Endothelial cell of hepatic sinusoid (primary cell): ENCODE results near the gene LTBP2.
"Not testable (repeated sequence)": the region's sequence is repeated elsewhere in the genome, so short reads cannot be mapped to it uniquely, and the experiment has no call there.

ENCODE experiments used
- in situ Hi-C: cut with HindIII; loops from 2 replicates; pipeline ENCODE4 v1.10.0; 2017; ENCODE audit warnings: low sequenced_read_pairs

LTBP2 gene

GRCh38 chr14:74538411-74539391 is 73.3 kb downstream of the LTBP2 start:
- in situ Hi-C loops: no loop called here

DNA sequence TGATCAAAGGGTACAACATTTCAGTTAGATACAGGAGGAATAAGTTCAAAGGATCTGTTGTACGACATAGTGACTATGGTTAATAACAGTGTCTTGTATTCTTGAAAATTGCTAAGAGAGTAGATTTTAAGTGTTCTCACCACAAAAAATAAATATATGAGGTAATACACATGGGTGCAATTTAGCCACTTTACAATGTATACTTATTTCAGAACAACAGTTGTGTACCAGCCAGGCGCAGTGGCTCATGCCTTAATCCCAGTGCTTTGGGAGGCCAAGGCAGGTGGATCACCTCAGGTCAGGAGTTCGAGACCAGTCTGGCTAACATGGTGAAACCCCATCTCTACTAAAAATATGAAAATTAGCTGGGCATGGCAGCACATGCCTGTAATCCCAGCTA is 75.7 kb downstream of the LTBP2 start:
- in situ Hi-C loops: not testable (repeated sequence)

DNA sequence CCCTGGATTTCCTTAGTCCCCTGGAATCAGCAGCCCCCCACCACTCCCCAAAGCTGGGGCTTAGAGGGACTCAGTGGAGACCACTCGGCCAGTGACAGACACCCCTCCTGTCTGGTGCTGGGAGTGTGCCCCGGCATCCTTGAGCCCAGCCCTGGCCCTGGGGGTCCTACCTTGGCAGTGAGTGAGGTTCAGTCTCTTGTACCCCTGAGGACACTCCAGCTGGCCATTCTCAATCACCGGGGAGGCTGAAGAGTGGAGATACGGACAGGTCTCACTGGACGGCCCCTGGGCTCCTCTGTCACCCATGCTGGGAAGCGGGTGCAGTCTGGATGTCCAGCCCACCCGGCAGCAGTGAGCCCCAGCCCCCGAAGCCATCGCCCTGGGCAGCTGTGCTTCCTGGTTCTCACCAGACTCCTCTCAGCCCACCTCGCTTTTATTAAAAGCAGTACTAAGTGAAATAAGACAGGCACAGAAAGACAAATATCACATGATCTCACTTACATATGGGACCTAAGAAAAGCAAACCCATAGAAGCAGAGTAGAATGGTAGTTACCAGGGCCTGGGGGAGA is 76.2 kb downstream of the LTBP2 start:
- in situ Hi-C loops: no loop called here

DNA sequence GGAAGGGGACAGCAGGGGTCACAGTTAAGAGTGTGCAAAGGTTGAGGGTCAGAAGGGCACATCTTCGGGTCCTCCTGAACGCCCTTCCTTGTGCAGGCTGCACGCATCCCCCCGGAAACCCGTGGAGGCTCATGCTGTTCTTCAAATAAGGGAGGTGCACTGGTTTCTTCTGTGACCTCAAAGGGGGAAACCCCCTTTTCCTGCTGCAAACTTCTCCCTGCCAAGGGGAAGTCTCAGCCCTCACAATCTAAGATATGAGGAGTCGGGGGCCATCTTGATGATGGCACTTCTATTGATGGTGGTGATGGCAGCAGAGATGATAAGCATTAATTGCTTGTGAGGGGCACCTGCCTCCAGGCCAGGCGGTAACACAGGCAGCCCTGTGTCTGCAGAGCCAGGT is 78.5 kb downstream of the LTBP2 start:
- in situ Hi-C loops: no loop called here

DNA sequence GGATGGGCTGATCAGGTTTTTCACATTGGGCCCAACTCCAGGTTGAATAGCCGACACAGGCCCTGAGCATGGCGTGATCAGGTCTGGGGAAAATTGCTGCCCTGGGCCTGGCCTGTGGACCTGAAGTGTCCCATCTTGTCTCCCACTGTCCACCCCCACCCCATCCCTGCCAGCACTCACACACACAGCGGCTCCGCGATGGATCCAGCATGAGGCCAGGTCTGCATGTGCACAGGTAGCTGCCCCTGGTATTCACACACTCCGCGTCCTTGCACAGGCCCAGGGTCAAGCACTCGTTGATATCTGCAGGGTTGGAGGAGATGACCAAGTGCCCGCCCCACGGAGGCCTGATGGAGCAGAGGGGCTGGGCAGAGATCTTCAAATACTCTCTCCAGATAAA is 79.8 kb downstream of the LTBP2 start:
- in situ Hi-C loops: no loop called here

DNA sequence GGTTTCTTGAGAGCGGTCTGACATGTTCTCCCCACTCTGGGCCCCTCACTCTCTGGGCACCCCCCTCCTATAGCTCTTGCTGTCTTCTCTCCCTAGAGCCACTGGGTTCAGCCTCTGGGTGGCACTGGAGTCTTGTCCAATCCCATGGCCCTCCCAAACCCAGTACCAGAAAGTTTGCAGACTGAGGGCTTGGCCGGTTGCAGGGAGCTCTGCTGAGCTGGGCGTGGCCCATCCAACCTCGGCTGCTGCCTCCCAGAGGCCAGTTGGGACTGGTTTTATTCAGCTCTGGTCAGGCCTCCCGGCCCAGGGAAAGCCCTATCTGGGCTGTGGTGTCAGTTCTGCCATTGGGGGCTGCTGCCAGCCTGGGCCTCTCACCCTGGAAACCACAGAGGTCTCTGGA is 80.6 kb downstream of the LTBP2 start:
- in situ Hi-C loops: no loop called here

DNA sequence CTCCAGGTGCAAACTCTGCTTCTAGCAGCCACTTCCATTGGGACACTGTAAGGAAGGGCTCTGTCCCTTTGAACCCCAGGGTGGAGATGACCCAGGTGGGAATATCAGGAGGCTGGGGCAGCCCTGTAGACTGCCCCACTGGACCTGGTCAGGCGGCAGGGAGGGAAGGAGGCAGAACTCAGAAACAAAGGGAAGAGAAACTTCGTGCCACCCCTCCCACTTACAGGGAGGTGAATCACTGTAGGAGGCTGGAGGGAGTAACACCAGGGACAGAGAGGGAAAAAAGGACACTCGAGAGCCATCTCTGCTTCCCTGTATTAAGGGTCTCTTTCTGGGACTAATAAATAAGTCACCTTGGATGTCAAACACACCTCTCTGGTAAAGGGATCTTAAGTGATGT is 81.0 kb downstream of the LTBP2 start:
- in situ Hi-C loops: no loop called here

DNA sequence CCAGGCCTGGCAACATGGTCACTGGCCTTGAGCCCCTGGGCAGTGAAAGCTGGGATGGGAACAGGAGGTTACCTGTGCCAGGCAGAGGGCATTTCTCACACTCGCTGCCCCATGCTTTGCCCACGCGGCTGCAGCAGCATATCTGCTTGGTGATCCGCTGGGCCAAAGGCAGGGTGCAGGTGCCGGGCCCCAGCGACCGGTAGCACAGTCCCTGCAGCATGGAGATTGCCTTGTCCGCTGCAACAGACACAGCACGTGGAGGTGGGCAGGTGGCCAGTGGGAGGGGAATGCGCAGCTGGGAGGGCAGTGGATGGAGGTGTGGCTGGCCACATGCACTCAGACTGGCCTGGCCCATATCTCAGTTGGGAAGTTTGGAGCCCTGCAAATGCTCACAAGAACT is 83.2 kb downstream of the LTBP2 start:
- in situ Hi-C loops: no loop called here

GRCh38 chr14:74528406-74528805 is 83.6 kb downstream of the LTBP2 start:
- in situ Hi-C loops: no loop called here

DNA sequence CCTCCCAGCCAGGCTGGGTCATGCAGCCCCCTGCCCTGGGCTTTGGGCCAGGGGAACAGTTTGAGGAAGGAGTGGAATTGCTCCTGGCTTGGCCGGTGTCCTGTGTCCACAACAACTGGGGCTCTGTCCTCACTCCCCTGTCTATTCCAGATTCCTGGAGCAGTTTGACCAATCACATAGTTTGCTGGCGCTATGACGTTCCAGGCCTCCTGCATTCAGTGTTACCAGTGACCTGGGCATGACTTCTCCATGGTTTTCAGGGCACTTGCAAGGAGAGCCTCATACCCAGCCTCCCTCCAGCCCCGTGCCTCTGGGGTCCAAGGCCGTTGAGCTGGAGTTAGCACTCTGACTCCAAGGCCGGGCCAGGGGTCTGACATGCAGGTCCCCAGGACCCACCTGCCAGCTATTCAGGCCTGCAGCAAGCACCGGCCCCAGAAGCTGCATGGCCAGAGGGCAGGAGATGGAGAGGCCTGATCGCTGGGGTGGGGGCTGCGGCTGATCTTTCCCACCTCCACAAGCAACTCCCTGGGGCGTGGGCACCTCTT is 84.2 kb downstream of the LTBP2 start:
- in situ Hi-C loops: no loop called here

DNA sequence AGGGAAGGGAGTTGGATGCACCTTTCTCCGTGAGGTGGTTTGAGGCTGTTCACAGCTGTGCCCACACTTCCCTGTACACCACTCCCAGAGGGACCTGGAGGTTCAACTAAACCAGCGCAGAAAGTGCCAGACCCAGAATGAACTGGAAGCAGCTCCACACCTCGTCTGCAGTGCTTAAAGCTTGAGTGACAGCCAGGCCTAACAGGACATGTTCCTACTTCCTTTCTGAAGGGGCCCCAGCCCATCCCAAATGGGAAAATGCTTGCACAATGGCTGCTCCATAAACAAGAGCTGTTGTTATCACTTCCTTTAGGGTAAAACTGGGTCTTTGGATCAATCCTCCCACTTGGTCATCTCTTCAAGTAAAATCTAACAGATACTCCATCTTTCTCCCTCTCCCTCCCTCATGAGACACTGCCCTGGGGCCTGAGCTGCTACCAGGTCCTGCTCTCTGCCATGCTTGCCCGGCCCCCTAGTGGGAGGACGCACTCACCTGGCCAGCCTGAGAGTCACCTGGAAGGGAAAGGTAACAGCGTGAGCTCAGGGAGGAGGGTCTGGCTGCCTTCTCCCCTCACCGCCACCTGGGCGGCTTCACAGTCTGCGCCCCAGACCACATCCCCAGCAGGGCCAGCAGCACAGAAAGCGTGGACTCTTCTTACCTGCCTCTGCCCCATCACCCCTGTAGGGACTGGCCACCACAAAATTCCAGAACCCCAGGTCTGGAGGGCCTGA is 85.0 kb downstream of the LTBP2 start:
- in situ Hi-C loops: no loop called here

GRCh38 chr14:74525361-74525851 is 86.6 kb downstream of the LTBP2 start:
- in situ Hi-C loops: no loop called here

DNA sequence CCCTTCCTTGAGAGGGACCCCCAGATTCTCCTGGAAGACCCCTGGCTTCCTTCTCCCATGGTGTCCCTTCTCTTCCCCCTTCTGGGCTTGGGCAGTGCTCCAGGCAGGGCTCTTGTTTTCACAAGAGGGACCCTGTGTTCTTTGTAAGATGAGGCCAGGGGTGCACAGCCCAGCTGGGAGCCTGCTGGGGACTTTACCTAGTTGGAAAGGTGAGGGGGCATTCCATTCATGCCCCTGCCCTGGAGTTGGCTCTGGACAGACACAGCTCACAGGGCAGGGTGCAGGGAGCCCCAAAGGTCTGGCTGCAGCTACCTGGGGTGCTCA is 87.3 kb downstream of the LTBP2 start:
- in situ Hi-C loops: no loop called here

DNA sequence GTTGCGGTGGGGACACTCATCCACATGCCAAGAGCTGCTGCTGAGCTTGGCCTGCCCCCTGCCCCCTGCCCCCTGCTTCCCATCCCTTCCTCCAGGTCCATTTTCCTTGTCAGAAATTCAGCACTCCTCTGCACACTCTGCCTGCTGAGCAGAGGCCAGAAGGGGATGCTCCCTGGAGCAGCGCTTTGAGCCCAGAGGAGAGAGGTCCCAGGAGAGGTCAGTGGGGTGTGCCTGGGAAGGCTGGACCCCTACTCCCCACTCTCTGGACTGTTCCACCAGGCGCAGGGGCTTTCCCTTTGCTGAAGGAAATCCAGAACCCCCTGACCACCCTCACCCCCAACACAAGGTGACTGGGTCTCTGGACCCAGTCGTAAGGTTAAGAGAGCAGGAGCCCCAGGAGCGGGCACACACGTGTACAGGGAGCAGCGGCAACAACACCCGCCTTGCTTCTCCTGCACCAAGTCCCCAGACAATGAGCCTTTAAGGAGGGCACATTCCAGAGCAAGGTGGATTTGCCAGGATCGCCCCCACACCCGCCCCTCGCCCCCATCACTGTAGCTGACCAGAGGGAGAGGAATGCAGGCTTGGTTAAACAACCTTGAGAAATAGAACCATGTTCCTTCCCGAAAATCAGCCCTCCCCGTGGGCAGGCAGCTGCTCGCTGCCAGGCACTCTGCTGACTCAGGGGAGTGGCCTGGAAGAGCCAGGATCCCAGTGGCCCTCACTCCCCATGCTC is 87.8 kb downstream of the LTBP2 start:
- in situ Hi-C loops: no loop called here

DNA sequence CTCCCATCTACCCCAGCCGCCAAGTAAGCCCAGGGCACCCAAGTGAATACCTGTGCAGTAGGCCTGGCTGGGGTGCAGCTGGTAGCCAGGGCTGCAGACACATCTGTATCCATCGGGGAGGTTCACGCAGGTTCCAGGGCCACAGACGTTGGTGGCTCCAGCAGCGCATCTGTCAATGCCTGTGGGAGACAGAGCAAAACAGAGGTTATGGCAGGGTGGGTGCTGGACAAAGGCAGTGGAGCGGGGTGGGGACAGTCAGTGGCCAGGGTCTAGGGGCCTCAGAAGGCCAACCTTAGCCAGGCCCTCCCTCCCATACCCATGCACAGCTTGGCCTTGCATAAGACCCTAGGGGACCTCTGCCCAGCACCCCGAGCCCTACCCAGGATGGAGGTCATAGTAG is 89.3 kb downstream of the LTBP2 start:
- in situ Hi-C loops: no loop called here

- in situ Hi-C loops: no loop called here
These were observed 90.3 kb downstream of the LTBP2 start for GRCh38 chr14:74521756-74522155.

GRCh38 chr14:74519316-74520074 is 92.5 kb downstream of the LTBP2 start:
- in situ Hi-C loops: no loop called here

DNA sequence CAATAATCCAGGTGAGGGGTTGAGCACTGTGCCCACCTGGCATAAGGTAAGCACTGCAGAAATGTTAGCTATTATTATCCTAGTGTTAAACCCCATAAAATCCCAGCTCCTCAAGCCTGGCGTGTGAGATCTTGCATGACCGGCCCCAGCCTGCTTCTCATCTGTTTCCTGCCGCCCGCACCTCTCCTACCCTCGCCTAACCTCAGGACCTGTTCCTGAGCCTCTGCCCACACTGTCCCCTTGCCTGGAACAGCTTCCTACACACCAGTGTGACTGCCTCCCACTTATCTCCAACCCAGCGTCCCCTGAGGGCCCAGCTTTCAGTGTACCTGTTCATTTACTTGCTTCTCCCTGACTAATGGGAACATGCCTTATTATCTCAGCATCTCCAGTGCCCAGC is 93.8 kb downstream of the LTBP2 start:
- in situ Hi-C loops: no loop called here

DNA sequence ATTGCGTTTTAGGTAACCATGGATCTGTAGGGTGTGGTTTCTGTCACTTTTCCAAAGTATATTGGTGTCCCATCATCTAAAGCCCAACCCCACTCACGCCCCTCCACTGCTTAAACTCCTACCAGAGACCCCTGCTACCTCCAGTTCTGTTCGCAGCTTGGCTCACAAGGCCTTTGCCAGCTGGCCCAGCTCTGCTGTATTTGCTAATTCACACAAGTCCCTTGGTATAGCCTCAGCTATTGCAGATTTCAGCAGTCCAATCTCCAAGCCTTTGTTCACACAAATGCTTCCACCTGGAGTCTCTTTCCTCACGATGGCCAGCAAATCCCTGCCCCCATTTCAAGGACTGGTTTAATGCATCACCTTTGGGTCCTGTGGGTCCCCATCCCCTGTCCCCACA is 94.3 kb downstream of the LTBP2 start:
- in situ Hi-C loops: no loop called here
